ENCODE data around the gene ZNF668.

- TF ChIP-seq CTCF (IDR thresholded peaks at IDR 0.05), result no peak
- TF ChIP-seq POLR2AphosphoS5 (IDR thresholded peaks at IDR 0.05), result no peak
- no peak for TF ChIP-seq POLR2A (IDR thresholded peaks at IDR 0.05)
Measured at GRCh38 chr16:31087481-31087880, 13.4 kb upstream of the ZNF668 start.

All from prostate gland (tissue), 2 donors.